GM19372 (cell line): ENCODE measurements around the gene PHACTR1.
"Not testable (repeated sequence)": the region's sequence is repeated elsewhere in the genome, so short reads cannot be mapped to it uniquely, and the experiment has no call there.

ENCODE experiments used
- ATAC-seq: cut with Tn5 transposase; IDR thresholded peaks from one replicate; pipeline ENCODE4 v1.9.1; 2021; ENCODE audit warnings: mild to moderate bottlenecking, low read depth, moderate library complexity; ENCODE audit not compliant: unreplicated experiment

PHACTR1 gene

GRCh38 chr6:13125841-13126240 lies 409.3 kb downstream of the PHACTR1 start:
- ATAC-seq: no peak

- ATAC-seq: no peak
Observed at GRCh38 chr6:13131935-13132661, 415.5 kb downstream of the PHACTR1 start.

DNA sequence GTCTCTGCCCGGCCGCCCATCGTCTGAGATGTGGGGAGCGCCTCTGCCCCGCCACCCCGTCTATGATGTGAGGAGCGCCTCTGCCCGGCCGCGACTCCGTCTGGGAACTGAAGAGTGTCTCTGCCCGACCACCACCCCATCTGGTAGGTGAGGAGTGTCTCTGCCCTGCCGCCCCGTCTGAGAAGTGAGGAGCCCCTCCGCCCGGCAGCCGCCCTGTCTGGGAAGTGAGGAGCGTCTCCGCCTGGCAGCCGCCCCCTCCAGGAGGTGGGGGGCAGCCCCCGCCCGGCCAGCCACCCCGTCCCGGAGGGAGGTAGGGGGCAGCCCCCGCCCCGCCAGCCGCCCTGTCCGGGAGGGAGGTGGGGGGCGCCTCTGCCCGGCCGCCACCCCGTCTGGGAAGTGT lies 417.3 kb downstream of the PHACTR1 start:
- not testable (repeated sequence) for ATAC-seq

GRCh38 chr6:13135152-13135551 lies 418.6 kb downstream of the PHACTR1 start:
- ATAC-seq: no peak

DNA sequence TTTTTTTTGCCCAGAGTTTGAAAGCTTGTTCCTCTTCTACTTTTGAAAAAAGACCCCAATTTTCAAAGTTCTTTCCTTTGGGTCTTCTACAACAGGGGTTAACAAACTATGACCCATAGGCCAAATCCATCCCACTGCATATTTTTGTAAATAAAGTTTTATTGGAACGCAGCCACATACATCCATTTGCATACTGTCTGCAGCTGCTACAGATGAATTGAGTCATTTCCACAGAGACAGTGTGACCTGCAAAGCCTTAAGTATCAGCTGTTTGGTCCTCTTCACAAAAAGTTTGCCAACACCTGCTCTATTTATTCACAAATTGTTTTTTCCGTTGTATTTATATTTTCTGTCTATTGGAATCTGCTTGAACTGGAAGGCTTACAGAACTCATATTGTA lies 422.6 kb downstream of the PHACTR1 start:
- no peak for ATAC-seq

GRCh38 chr6:13140980-13141379 lies 424.4 kb downstream of the PHACTR1 start:
- ATAC-seq: no peak

- ATAC-seq: no peak
Observed at GRCh38 chr6:13141387-13141786, 424.8 kb downstream of the PHACTR1 start.

DNA sequence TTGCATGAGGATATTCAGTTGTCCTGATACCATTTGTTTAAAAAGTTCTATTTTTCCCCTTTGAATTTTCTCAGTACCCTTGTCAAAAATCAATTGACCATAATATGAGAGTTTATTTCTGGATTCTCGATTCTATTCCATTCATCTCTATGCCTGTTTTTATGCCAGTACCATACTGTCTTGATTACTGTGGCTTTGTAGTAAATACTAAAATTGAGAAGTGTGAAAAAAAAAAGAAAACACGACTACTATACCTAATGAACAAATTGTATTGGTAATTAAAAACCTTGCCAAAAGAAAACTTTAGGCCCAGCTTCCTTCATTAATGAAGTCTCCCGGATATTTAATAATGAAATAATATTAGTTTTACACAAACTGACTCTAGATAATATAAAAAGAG lies 426.0 kb downstream of the PHACTR1 start:
- no peak for ATAC-seq

- ATAC-seq: no peak
Observed at GRCh38 chr6:13146442-13146841, 429.9 kb downstream of the PHACTR1 start.

- ATAC-seq: no peak
Observed at GRCh38 chr6:13147376-13147775, 430.8 kb downstream of the PHACTR1 start.

DNA sequence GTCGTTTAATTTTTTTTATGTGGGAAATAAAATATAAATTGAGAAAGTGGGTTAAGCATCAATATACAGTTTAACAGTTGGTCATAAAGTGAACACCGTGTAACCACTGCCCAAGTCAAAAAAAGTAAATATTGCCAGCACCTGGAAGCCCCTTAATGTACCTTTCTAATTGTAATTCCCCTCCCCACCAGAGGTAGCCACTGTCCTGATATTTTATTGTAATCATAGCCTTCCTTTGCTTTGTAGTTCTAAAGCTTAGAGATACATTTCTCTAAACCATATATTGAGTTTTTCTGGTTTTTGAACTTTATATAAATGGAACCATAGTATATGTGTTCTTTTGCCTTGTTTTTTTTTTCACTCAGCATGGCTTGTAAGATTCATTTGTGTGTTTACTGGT lies 431.2 kb downstream of the PHACTR1 start:
- no peak for ATAC-seq

DNA sequence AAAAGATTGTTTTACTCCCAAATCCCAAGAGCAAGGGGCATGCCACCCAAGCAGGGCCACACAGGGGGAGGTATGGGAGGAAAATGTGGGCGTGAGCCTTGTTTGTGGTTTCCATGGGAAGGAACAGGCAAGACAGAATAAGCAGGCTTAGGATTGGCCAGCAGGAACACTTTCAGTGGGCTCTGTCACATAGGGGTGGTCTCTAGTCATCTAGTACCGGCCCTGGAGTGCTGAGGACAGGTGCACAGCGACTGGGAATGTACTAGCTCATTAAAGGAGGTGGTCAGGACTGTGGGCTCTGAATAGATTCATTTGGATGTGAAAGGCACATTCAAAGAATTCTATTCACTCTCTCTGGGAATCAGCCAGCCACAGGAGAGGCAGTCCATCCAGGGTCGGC lies 436.2 kb downstream of the PHACTR1 start:
- no peak for ATAC-seq

DNA sequence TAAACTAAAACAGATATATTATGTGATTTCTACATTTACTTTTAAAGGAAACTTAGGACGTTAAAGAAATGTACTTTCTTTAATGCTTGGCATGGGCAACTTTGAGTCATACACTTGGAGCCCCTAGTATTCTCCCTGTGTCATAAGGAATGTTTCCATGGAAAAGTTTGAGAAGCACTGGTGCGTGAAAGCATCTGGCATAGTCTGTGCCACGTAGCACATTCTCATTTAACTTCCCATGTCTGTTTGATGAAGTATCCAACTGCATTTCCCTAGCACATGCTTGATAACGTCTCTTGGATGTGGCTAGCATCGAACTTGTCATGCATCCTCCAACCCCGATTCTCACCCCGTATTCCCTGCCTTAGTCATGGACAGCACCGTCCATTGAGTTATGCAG lies 439.8 kb downstream of the PHACTR1 start:
- ATAC-seq: no peak

GRCh38 chr6:13157293-13157692 lies 440.7 kb downstream of the PHACTR1 start:
- ATAC-seq: no peak

DNA sequence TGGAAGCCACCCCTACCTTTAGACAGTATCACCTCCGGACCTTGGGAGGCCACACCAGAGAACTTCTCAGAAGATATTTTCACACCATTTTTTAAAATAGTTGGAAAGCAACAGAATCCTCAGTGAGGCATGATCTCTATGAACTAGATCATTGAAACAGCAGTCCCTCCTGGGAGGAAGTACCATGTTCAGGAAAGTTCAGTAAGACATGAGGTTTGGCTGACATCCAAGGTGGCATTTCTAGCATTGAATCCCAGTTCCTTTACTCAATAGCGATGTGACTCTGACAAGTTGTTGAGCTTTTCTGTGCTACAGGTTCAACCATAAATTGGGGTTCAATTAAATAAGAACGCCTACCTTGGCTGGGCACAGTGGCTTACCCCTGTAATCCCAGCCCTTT lies 442.7 kb downstream of the PHACTR1 start:
- ATAC-seq: no peak

DNA sequence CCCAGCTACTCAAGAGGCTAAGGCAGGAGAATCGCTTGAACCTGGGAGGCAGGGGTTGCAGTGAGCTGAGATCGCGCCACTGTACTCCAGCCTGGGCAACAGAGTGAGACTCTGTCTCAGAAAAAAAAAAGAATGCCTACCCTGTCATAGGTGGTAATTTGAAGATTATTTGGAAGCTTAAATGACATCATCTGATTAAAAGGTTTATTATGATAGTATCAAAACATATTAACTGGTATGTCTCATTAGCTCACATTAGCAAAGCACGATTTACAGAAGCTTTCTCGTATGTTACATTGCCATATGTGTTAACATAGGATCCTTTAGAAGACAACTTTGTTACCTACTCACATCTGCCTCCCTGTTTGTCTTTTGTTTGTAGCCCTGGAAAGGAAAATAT lies 443.3 kb downstream of the PHACTR1 start:
- ATAC-seq: not testable (repeated sequence)

DNA sequence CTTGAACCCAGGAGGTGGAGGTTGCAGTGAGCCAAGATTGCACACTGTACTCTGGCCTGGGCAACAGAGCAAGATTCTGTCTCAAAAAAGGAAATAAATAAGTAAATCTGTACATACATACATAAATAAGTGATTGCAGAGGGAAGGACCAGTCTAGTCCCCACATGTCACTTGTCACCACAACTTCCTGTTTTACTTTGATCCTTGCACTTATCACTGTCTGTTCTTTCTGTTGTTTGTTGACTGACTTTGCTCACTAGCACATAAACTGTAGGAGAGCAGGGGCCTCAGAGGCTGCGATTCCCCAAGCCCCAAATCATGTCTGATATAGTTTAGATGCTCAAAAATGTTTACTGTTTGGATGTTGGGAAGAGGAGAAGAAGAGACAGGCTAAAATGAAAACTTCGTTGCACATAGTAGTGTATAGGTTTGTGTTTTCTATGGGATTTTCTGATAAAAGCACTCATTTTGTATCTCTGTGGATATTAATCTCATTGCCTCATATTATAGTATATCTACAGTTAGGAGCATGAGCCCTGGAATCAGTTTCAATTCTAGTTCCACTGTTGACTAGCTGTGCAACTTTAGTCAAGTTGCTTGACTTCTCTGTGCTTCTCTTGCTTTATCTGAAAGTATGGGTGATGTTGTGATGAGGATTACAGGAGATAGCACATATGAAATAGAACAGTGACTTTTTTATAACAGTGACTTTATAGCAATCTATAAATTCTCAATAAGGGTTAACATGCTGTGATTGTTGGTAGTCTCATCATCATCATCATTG lies 446.8 kb downstream of the PHACTR1 start:
- no peak for ATAC-seq

- ATAC-seq: no peak
Observed at GRCh38 chr6:13164291-13164690, 447.7 kb downstream of the PHACTR1 start.

DNA sequence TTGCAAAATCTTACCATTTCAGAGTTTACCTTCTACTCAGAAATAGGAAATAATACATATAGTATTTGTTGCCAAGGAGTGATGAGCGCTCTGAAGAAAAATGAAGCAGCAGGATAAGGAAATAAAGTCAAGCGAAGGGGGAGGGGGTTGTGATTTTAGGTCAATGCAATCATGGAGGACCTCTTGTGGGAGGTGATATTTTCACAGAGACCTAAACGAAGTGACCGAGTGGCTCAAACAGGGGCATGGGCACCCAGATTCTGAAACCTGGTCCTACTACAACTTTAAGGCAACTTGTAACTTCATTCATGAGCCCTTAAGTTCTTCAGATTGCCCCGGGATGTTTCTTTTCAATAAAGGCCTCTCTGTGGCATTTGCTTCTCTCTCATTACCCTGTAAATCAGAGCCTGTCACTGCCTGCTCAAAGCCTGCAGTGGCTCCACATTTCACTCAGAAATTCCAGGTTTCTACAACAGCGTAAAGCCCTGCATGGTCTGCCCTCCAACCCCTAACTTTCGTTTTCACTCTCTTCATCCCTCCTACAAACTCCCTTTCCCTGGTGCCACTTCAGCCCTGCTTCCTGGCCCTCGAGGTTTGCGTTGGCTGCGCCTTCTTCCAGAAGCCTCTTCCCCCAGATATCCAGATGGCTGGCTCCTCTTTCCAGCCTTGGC lies 449.1 kb downstream of the PHACTR1 start:
- no peak for ATAC-seq

DNA sequence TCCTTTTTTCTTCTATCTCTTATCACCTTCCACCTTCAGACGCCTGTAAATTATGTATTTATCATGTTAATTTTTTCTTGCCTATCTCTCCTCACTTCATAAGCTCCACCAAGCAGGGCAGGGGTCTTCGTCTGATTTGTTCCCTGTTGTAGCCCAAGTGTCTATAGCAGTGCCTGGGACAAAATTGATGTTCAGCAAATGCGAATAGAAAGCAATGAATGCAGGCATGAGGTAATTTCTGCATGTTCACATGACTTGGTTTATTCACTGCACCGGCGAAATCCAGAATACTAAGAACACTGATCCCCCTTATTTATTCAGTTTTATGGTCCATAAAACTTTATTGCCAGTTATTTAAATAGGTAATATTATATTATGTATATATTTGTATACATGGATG lies 449.7 kb downstream of the PHACTR1 start:
- ATAC-seq: no peak

DNA sequence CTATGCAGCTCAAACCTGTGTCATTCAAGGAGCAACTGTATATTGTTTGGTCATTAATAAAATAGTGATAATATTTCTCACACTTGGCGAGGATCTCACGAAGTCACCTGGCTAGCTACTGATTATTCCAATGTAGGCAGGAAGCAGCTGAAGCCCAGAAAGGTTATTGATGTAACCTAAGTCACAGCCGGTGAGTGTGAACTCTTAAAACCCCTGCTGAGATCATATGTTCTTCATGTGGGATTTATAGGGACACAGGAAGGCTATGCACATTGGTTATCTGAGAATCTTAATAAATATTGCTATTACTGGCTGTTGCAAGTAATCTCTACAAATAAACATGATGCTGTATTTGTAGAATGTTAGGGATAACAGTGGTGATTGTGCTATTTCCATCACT lies 450.3 kb downstream of the PHACTR1 start:
- ATAC-seq: no peak

GRCh38 chr6:13172291-13172690 lies 455.7 kb downstream of the PHACTR1 start:
- ATAC-seq: no peak
